SK-N-MC (cell line): ENCODE results near the gene GPR162.

ENCODE experiments used
- EZH2 ChIP-seq: fragments of 200-600 bp; sonication (generic); IDR thresholded peaks from one replicate; pipeline ENCODE4 v1.6.1; 2017; ENCODE audit warnings: antibody characterized with exemption
- POLR2AphosphoS5 ChIP-seq: IDR thresholded peaks from 2 replicates; pipeline ENCODE4 v1.6.1; 2012; ENCODE audit warnings: mild to moderate bottlenecking, low read depth, low read length, borderline replicate concordance

GRCh38 chr12:6861391-6861790 is 39.8 kb downstream of the GPR162 start:
- TF ChIP-seq POLR2AphosphoS5: no peak
- no peak for TF ChIP-seq EZH2
